RKO (cell line): ENCODE measurements around the gene RNLS.

Source experiments
- DNase-seq: peaks from one replicate; pipeline ENCODE4 v3.0.0-alpha.2; 2016; ENCODE audit warnings: low spot score

Gene RNLS

GRCh38 chr10:88256886-88257285 lies 326.2 kb downstream of the RNLS start:
- no peak for DNase-seq

GRCh38 chr10:88256013-88256680 lies 327.0 kb downstream of the RNLS start:
- no peak for DNase-seq

- DNase-seq, result peak; percentile 37
Measured at GRCh38 chr10:88254091-88254490, 329.0 kb downstream of the RNLS start.

- no peak for DNase-seq
Measured at GRCh38 chr10:88253622-88254021, 329.5 kb downstream of the RNLS start.

- no peak for DNase-seq
Measured at GRCh38 chr10:88253128-88253527, 330.0 kb downstream of the RNLS start.

- DNase-seq, result no peak
Measured at GRCh38 chr10:88249450-88249849, 333.7 kb downstream of the RNLS start.

GRCh38 chr10:88246675-88247074 lies 336.4 kb downstream of the RNLS start:
- no peak for DNase-seq

- no peak for DNase-seq
Measured at GRCh38 chr10:88245974-88246511, 337.1 kb downstream of the RNLS start.

GRCh38 chr10:88244781-88245625 lies 338.1 kb downstream of the RNLS start:
- DNase-seq, result no peak

- no peak for DNase-seq
Measured at GRCh38 chr10:88243836-88244730, 339.0 kb downstream of the RNLS start.

GRCh38 chr10:88243202-88243744 lies 339.8 kb downstream of the RNLS start:
- no peak for DNase-seq

- DNase-seq, result no peak
Measured at GRCh38 chr10:88241501-88241900, 341.6 kb downstream of the RNLS start.

- DNase-seq, result no peak
Measured at GRCh38 chr10:88239212-88239611, 343.9 kb downstream of the RNLS start.

GRCh38 chr10:88238615-88238914 lies 344.6 kb downstream of the RNLS start:
- DNase-seq, result no peak

GRCh38 chr10:88237896-88238614 lies 345.1 kb downstream of the RNLS start:
- no peak for DNase-seq

- no peak for DNase-seq
Measured at GRCh38 chr10:88236121-88236743, 346.9 kb downstream of the RNLS start.

GRCh38 chr10:88234297-88234696 lies 348.8 kb downstream of the RNLS start:
- no peak for DNase-seq

- DNase-seq, result no peak
Measured at GRCh38 chr10:88233870-88234269, 349.2 kb downstream of the RNLS start.

GRCh38 chr10:88232983-88233543 lies 350.1 kb downstream of the RNLS start:
- no peak for DNase-seq

GRCh38 chr10:88232029-88232895 lies 350.9 kb downstream of the RNLS start:
- DNase-seq, result no peak
